Common myeloid progenitor, CD34-positive (primary cell): ENCODE results near the gene KRT76.

Experiments used
- CTCF ChIA-PET: fragments of 350-600 bp; sonication (Branson Sonifier 250); formaldehyde crosslinking; loops from one replicate; lab custom pipeline; 2021; ENCODE audit warnings: antibody characterized with exemption; lab: Charles Lee
- POLR2A ChIA-PET: fragments of 350-600 bp; sonication (Branson Sonifier 250); formaldehyde crosslinking; loops from one replicate; lab custom pipeline; 2021; ENCODE audit warnings: antibody characterized with exemption; lab: Charles Lee
- DNase-seq, 3 donors: peaks; one replicate each; pipeline versions ENCODE4 v3.0.0 to v3.0.0-alpha.2; 2013
- H3K27ac ChIP-seq, 2 experiments: 1 replicate in 1 of 2; 2 replicates in 1 of 2; pipeline ENCODE4 v1.7.0; 2013; ENCODE audit warnings: inconsistent platforms in 2 of 2, low read length in 2 of 2, mild to moderate bottlenecking in 2 of 2, low read depth in 1 of 2, moderate library complexity in 1 of 2; ENCODE audit not compliant: severe bottlenecking in 2 of 2, insufficient read depth in 1 of 2, poor library complexity in 1 of 2
- H3K27me3 ChIP-seq, 5 experiments: replicated peaks in 2 of 5; 1 replicate in 3 of 5; 2 replicates in 2 of 5; pipeline versions ENCODE4 v1.6.1 to v1.7.0; 2013; ENCODE audit warnings: low read length in 4 of 5, mild to moderate bottlenecking in 2 of 5, moderate library complexity in 2 of 5, inconsistent platforms in 1 of 5; ENCODE audit not compliant: insufficient read depth in 5 of 5, control insufficient read depth in 4 of 5
- H3K36me3 ChIP-seq, 4 experiments: 1 replicate in 2 of 4; 2 replicates in 2 of 4; pipeline versions ENCODE4 v1.6.1 to v1.7.0; 2013; ENCODE audit warnings: low read length in 3 of 4, control low read depth in 1 of 4, mild to moderate bottlenecking in 1 of 4; ENCODE audit not compliant: control insufficient read depth in 4 of 4, insufficient read depth in 4 of 4
- H3K4me1 ChIP-seq, 4 experiments: 1 replicate in 3 of 4; 2 replicates in 1 of 4; pipeline versions ENCODE4 v1.6.1 to v1.7.1; 2013; ENCODE audit warnings: low read length in 3 of 4, mild to moderate bottlenecking in 3 of 4, control low read depth in 1 of 4, inconsistent platforms in 1 of 4, moderate library complexity in 1 of 4; ENCODE audit not compliant: control insufficient read depth in 4 of 4, insufficient read depth in 4 of 4; ENCODE audit errors: control extremely low read depth in 1 of 4
- H3K4me3 ChIP-seq, 7 experiments: 1 replicate in 4 of 7; 2 replicates in 3 of 7; pipeline versions ENCODE4 v1.5.1 to v1.7.0; 2013; ENCODE audit warnings: mild to moderate bottlenecking in 7 of 7, low read length in 6 of 7, moderate library complexity in 6 of 7, inconsistent platforms in 2 of 7, low read depth in 2 of 7, control low read depth in 1 of 7; ENCODE audit not compliant: insufficient read depth in 4 of 7, control insufficient read depth in 1 of 7; ENCODE audit errors: extremely low read depth in 1 of 7
- H3K9me3 ChIP-seq, 5 experiments: 1 replicate in 4 of 5; 2 replicates in 1 of 5; pipeline versions ENCODE4 v1.6.1 to v1.7.1; 2013; ENCODE audit warnings: low read length in 4 of 5, mild to moderate bottlenecking in 2 of 5, inconsistent platforms in 1 of 5, low read depth in 1 of 5, moderate library complexity in 1 of 5; ENCODE audit not compliant: control insufficient read depth in 4 of 5, insufficient read depth in 2 of 5; ENCODE audit errors: control extremely low read depth in 1 of 5
- WGBS: methylation state at CpG from one replicate; pipeline ENCODE4 v1.1.5; 2013; ENCODE audit not compliant: insufficient coverage; 5-methylcytosine and 5-hydroxymethylcytosine counted together

KRT76 gene

GRCh38 chr12:52791271-52792184 lies 14.4 kb upstream of the KRT76 start:
- no peak overlapping the region for H3K27ac ChIP-seq
- ChIA-PET CTCF (no interaction called here), POLR2A (no interaction called here)
- H3K4me3 ChIP-seq = no peak overlapping the region
- no peaks in the 10 kb centered on the region for H3K36me3 ChIP-seq
- no peaks in the 10 kb centered on the region for H3K9me3 ChIP-seq
- WGBS = 95% methylated on average over 12 of the region's 12 CpGs
- peak in 2 of 3 donors; percentile 5 to 9 for DNase-seq
- H3K4me1 ChIP-seq = peaks cover 0 to 18% (median 2%) of the 10 kb centered on the region in 4 experiments
- H3K27me3 ChIP-seq = peaks cover 0 to 44% (median 18%) of the 10 kb centered on the region in 5 experiments

GRCh38 chr12:52790427-52791270 lies 13.5 kb upstream of the KRT76 start:
- peaks cover 0 to 18% (median 2%) of the 10 kb centered on the region in 4 experiments for H3K4me1 ChIP-seq
- H3K27ac ChIP-seq = no peak overlapping the region
- POLR2A ChIA-PET = no interaction called here
- no peaks in the 10 kb centered on the region for H3K36me3 ChIP-seq
- WGBS = 82% methylated on average over 17 of the region's 19 CpGs
- peaks cover 2 to 44% (median 21%) of the 10 kb centered on the region in 5 experiments for H3K27me3 ChIP-seq
- no peaks in the 10 kb centered on the region for H3K9me3 ChIP-seq
- no peak overlapping the region for H3K4me3 ChIP-seq
- no peak for DNase-seq
- CTCF ChIA-PET = interaction anchor here (2.0 kb wide), 1 partner anchor 18 kb away, joined by 5 read pairs; no protein-coding TSS in a partner anchor

- DNase-seq = peak in 2 of 3 donors; percentile 14 to 30
- Histone ChIP-seq H3K4me3 (no peak overlapping the region), H3K9me3 (no peaks in the 10 kb centered on the region), H3K36me3 (no peaks in the 10 kb centered on the region), H3K27me3 (peaks cover 2 to 44% (median 22%) of the 10 kb centered on the region in 5 experiments), H3K4me1 (peaks cover 0 to 18% (median 2%) of the 10 kb centered on the region in 4 experiments), H3K27ac (no peak overlapping the region)
- ChIA-PET CTCF (interaction anchor here (1.2 to 2.0 kb wide), 2 partner anchors 17 to 82 kb away, joined by 3 to 5 read pairs; no protein-coding TSS in a partner anchor), POLR2A (no interaction called here)
- WGBS = 27% methylated on average over 41 of the region's 50 CpGs
Observed at GRCh38 chr12:52789637-52790426, 12.7 kb upstream of the KRT76 start.

GRCh38 chr12:52788876-52789636 lies 11.9 kb upstream of the KRT76 start:
- H3K36me3 ChIP-seq = no peaks in the 10 kb centered on the region
- no peak overlapping the region for H3K4me3 ChIP-seq
- no peak for DNase-seq
- CTCF ChIA-PET = interaction anchor here (1.2 to 2.0 kb wide), 2 partner anchors 16 to 81 kb away, joined by 3 to 5 read pairs; no protein-coding TSS in a partner anchor
- H3K27me3 ChIP-seq = peaks cover 2 to 44% (median 24%) of the 10 kb centered on the region in 5 experiments
- peaks cover 0 to 18% (median 2%) of the 10 kb centered on the region in 4 experiments for H3K4me1 ChIP-seq
- POLR2A ChIA-PET = no interaction called here
- 100% methylated on average over 8 of the region's 11 CpGs for WGBS
- no peak overlapping the region for H3K27ac ChIP-seq
- no peaks in the 10 kb centered on the region for H3K9me3 ChIP-seq

GRCh38 chr12:52788192-52788875 lies 11.2 kb upstream of the KRT76 start:
- DNase-seq = no peak
- CTCF ChIA-PET = interaction anchor here (1.2 kb wide), 1 partner anchor 80 kb away, joined by 3 read pairs; no protein-coding TSS in a partner anchor
- Histone ChIP-seq H3K4me3 (no peak overlapping the region), H3K27ac (no peak overlapping the region), H3K9me3 (no peaks in the 10 kb centered on the region), H3K27me3 (peaks cover 2 to 44% (median 24%) of the 10 kb centered on the region in 5 experiments), H3K4me1 (peaks cover 0 to 18% (median 2%) of the 10 kb centered on the region in 4 experiments), H3K36me3 (no peaks in the 10 kb centered on the region)
- POLR2A ChIA-PET = no interaction called here
- WGBS = 92% methylated on average over 3 of the region's 6 CpGs
